T-helper 17 cell (primary cell): ENCODE measurements around the gene STXBP5. TPM values are rescaled to one million over a fixed set of nuclear protein-coding genes. Genes with fewer than 3 reads are reported as not detected.

Experiments used
- ATAC-seq: fragments of 150-1000 bp; cut with Tn5 transposase; 2 replicates; pipeline ENCODE4 v1.10.0; 2021; ENCODE audit warnings: mild to moderate bottlenecking, moderate library complexity
- DNase-seq, 3 donors: peaks; one replicate each; pipeline versions ENCODE4 v3.0.0 to v3.0.0-alpha.2; 2020 to 2021
- H3K9me3 ChIP-seq: one replicate; pipeline ENCODE4 v1.7.0; 2013; ENCODE audit warnings: low read length, mild to moderate bottlenecking; ENCODE audit not compliant: control insufficient read depth, poor library complexity, severe bottlenecking
- H3K27ac Mint-ChIP-seq: one replicate; pipeline ENCODE4 v1.8.0; 2022; ENCODE audit warnings: mild to moderate bottlenecking, moderate library complexity, mixed read lengths
- H3K27me3 Mint-ChIP-seq: one replicate; pipeline ENCODE4 v1.8.0; 2022; ENCODE audit warnings: mixed read lengths
- H3K36me3 Mint-ChIP-seq: one replicate; pipeline ENCODE4 v1.8.0; 2022; ENCODE audit warnings: low read depth, mixed read lengths
- H3K4me1 Mint-ChIP-seq: one replicate; pipeline ENCODE4 v1.8.0; 2022; ENCODE audit warnings: mild to moderate bottlenecking, mixed read lengths
- H3K4me3 Mint-ChIP-seq: one replicate; pipeline ENCODE4 v1.8.0; 2022; ENCODE audit warnings: mild to moderate bottlenecking, moderate library complexity, mixed read lengths
- total RNA-seq, 4 donors: library from RNA in 2 of 4; stranded (reverse) in 2 of 4; gene quantifications; one replicate each; pipeline ENCODE4 v1.2.3 and lab custom pipeline; 2022 to 2026

Gene STXBP5
- total RNA-seq, 2 donors from 2014 or later = 20.8 to 22.1 TPM

DNA sequence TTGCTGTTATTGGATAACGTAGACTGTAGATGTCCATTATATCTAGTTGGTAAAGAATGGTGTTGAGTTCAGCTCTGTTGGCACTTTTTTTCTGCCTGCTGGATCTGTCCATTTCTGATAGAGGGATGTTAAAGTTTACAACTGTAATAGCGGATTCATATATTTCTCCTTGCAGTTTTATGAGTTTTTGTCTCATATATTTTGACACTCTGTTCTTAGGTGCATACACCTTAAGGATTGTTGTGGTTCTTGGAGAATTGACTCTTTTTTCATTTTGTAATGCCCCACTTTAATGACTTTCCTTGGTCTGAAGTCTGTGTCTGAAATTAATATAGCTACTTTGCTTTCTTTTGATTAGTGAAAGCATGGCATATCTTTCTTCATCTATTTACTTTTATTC is 16.1 kb downstream of the STXBP5 start:
- Mint-ChIP-seq H3K27ac (peak overlapping the region; percentile 53), H3K27me3 (no peaks in the 10 kb centered on the region), H3K4me3 (no peak overlapping the region), H3K36me3 (peaks cover 4% of the 10 kb centered on the region), H3K4me1 (peaks cover 30% of the 10 kb centered on the region)
- DNase-seq (no peak), ATAC-seq (no peak)
- H3K9me3 ChIP-seq = no peaks in the 10 kb centered on the region

DNA sequence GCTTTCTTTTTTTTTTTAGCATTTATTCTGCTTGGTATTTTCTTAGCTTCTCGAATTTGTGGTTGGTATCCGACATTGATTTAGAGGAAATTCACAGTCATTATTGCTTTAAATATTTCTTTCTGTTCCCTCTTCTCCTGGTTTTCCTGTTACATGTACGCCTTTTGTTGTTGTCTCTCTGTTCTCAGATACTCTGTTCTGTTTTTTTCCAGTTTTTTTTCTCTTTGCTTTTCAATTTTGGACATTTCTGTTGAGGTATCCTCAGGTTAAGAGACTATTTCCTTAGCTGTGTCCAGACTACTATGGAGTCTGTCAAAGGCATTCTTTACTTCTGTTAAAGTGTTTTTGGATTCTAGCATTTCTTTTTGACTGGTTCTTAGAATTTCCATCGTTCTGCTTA is 17.5 kb downstream of the STXBP5 start:
- Mint-ChIP-seq H3K27ac (no peak overlapping the region), H3K27me3 (no peaks in the 10 kb centered on the region), H3K4me3 (no peak overlapping the region), H3K4me1 (peaks cover 32% of the 10 kb centered on the region), H3K36me3 (peaks cover 4% of the 10 kb centered on the region)
- no peak for ATAC-seq
- no peaks in the 10 kb centered on the region for H3K9me3 ChIP-seq
- DNase-seq = no peak

DNA sequence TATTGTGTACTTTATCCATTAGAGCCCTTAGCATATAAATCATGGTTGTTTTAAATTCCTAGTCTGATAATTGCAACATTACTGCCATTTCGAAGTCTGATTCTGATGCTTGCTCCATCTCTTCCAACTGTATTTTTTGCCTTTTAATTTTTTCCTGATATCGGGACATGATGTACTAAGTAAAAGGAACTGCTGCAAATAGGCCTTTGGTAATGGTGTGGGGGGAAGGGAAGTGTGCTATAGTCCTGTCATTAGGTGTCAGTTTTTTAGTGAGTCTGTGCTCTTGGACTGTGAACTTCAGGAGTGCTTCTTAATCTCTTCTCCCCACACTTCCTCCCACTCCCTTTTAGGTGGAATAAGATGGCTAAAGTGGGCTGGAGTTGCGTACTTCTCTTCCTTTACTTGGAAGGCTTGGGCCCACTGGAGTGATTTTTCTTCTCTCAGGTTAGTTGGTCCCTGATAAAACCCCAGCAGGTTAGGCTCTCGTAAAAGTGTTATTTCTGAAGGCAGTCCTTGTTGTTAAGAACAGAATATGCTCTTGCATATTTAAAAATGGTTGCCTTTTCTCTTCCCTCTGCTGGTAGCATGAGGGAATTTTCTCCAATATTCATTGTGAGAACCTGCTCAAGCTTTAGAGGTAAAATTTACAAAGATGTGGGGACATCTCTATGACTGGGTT is 18.1 kb downstream of the STXBP5 start:
- H3K36me3 Mint-ChIP-seq = peaks cover 4% of the 10 kb centered on the region
- ATAC-seq (peak; percentile 41), DNase-seq (no peak)
- H3K4me1 Mint-ChIP-seq = peaks cover 34% of the 10 kb centered on the region
- no peak overlapping the region for H3K27ac Mint-ChIP-seq
- no peaks in the 10 kb centered on the region for H3K27me3 Mint-ChIP-seq
- no peak overlapping the region for H3K4me3 Mint-ChIP-seq
- no peaks in the 10 kb centered on the region for H3K9me3 ChIP-seq

DNA sequence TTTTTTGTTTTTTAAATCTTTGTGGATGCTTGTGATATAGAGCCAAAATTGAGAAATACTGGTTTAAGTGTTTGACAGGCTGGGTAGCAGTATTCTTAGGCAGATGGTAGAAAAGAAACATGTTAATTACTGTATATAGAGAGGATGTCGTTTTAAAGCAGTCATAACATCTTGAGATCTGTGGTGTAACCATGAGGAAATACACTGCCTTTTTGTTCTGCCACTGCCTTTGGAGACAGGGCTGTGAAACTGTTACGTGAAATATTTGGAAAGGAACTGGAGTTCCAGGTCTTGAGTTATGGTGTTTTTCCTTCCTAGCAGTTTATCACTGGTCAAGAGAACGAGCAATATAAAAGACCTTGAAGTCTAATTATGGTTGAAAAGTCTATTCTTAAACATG is 19.5 kb downstream of the STXBP5 start:
- Mint-ChIP-seq H3K27ac (no peak overlapping the region), H3K4me3 (no peak overlapping the region), H3K4me1 (peaks cover 44% of the 10 kb centered on the region), H3K27me3 (no peaks in the 10 kb centered on the region), H3K36me3 (peaks cover 4% of the 10 kb centered on the region)
- DNase-seq (no peak), ATAC-seq (no peak)
- no peaks in the 10 kb centered on the region for H3K9me3 ChIP-seq

DNA sequence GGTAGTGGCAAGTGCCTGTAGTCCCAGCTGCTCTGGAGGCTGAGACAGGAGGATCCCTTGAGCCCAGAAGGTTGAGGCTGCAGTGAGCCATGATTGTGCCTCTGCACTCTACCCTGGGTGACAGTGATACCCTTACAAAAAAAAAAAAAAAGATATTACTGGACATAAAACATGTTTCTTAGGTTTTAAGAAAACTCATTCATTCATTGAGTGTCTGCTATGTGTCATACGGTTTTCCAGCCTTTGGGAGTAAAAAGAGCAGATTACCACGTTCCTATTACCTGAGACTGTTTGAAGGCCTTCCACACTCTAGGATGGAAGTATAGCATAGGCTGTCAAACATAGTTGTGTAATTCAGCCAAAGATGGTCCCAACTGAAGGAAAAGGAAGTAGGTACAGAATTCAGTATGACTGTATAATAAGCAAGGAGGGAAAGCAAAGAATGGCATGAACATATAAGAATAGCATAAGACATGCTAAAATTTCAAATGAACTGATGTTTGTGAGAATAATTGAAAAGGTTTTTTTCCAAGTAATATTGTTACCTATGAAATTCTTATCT is 22.0 kb downstream of the STXBP5 start:
- no peaks in the 10 kb centered on the region for H3K27me3 Mint-ChIP-seq
- DNase-seq (no peak), ATAC-seq (no peak)
- peaks cover 37% of the 10 kb centered on the region for H3K4me1 Mint-ChIP-seq
- no peaks in the 10 kb centered on the region for H3K9me3 ChIP-seq
- H3K27ac Mint-ChIP-seq = no peak overlapping the region
- H3K4me3 Mint-ChIP-seq = no peak overlapping the region
- H3K36me3 Mint-ChIP-seq = peaks cover 4% of the 10 kb centered on the region

DNA sequence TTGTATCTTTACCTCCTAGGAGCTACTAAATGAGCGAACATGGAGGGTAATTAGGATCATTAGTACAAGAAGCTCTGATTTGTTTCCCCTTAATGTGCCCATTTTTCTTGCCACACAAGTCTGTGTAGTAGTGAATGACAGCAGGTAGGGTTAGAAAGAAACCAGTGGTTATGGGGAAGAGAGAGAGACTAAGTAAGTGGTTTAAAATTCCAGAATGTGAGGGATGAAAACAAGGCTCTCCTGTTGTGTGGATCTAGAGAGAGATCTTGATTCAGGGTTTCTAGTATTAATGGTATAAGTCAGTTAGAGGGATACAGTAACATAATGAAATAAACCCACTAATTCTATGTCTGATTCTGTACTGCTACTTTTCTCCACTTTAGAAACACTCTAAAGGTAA is 22.7 kb downstream of the STXBP5 start:
- Mint-ChIP-seq H3K27me3 (no peaks in the 10 kb centered on the region), H3K27ac (no peak overlapping the region), H3K4me3 (no peak overlapping the region), H3K4me1 (peaks cover 34% of the 10 kb centered on the region), H3K36me3 (peaks cover 4% of the 10 kb centered on the region)
- no peaks in the 10 kb centered on the region for H3K9me3 ChIP-seq
- DNase-seq (no peak), ATAC-seq (no peak)

DNA sequence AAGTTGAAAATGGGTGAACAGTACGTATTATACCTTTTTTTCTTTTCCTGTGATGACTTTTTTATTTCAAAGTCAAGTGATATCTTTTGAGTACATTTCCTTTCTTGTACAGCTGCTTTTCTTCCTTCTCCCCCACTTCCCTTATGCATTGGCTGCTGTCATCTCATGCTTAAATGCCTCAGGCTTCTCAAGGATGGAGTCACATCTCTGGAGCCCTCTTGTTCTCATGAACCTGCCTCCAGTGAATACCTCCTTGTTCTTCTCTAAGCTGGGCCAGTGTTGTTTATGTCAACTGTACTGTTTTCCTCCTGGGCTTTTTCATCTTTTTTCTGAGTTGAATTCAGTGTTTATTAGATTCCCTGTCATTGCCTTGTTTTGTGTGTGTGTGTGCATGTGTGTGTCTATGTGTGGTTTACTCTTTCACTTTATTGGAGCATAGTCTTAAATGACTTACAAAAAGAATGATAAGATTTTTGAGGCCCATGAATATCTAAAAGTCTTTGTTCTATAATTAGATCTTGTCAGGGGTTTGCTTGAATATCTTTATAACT is 23.6 kb downstream of the STXBP5 start:
- DNase-seq (no peak), ATAC-seq (no peak)
- Mint-ChIP-seq H3K27me3 (no peaks in the 10 kb centered on the region), H3K4me1 (peaks cover 29% of the 10 kb centered on the region), H3K4me3 (no peak overlapping the region), H3K36me3 (peaks cover 4% of the 10 kb centered on the region), H3K27ac (peak overlapping the region; percentile 29)
- no peaks in the 10 kb centered on the region for H3K9me3 ChIP-seq

DNA sequence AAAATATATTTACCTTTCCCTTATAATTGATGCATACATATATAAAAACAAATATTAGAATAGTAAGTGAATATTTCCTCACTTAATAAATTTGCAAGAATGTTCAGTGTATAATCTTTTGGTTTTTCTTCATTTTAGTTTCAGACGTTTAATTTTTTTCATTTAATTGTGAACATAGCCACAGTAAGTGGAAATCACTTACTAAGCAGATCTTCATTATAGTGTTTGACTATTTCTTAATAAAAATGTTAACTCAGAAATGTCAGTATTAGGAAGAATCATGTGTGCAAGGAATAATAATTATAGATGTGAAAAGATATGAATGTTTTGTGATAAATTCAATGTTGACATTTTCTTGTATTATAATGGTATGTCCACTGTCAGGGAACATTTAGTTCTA is 27.4 kb downstream of the STXBP5 start:
- Mint-ChIP-seq H3K36me3 (peaks cover 2% of the 10 kb centered on the region), H3K27me3 (no peaks in the 10 kb centered on the region), H3K4me1 (peaks cover 25% of the 10 kb centered on the region), H3K4me3 (no peak overlapping the region), H3K27ac (no peak overlapping the region)
- H3K9me3 ChIP-seq = no peaks in the 10 kb centered on the region
- ATAC-seq (no peak), DNase-seq (no peak)

DNA sequence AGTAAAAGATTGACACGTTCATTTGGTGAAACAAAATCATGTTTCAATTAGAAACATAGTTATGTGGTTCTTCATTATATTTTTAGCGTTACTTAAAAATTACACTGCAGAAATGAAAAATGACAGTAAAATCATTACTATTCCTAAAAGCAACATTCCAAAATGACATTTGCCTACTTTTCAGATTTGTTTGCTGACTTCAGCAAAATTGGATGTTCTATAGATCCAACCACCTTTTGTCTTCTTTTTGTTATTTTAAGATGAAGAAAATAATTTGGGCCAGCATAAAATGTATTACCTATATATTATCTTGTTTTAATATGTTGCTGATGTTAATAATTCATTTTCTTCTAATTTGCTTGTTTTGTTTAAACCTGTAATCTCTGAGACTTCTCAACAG is 30.5 kb downstream of the STXBP5 start:
- Mint-ChIP-seq H3K27me3 (no peaks in the 10 kb centered on the region), H3K36me3 (peaks cover 2% of the 10 kb centered on the region), H3K27ac (no peak overlapping the region), H3K4me1 (peaks cover 11% of the 10 kb centered on the region), H3K4me3 (no peak overlapping the region)
- H3K9me3 ChIP-seq = no peaks in the 10 kb centered on the region
- ATAC-seq = no peak
- no peak for DNase-seq

DNA sequence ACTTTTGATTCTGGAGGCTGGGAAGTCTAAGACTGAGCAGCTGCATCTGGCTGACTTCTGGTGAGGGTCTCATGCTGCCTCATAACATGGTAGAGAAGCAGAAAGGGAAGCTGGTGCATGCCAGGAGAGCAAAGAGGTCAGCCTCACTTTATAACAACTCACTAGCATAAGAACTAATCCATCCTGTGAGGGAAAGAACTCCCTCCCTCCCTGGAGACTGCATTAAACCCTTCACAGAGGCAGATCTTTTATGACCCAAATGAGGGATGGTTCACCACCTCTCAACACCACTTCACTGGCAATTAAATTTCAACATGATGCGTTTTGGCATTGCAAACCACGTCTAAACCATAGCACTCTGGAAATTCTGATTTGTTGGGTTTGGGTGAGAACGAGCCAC is 33.9 kb downstream of the STXBP5 start:
- Mint-ChIP-seq H3K36me3 (peaks cover 2% of the 10 kb centered on the region), H3K4me1 (peaks cover 5% of the 10 kb centered on the region), H3K27me3 (no peaks in the 10 kb centered on the region)

DNA sequence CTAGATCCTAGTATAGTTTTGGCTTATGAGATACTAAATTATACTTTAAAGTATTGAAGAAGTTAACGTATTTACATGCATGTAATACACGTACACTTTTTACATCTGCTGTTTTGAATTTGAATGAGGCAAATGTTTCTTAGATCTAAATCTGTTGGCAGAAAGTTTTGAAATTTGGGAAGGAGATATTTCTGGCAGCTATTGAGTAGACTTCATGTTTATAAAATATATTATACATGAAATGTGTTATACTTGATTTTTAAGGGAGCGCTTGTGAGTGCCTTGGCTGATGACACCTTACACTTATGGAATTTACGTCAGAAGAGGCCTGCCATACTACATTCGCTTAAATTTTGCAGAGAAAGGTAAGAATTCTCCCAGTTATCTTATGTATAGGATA is 34.7 kb downstream of the STXBP5 start:
- peaks cover 3% of the 10 kb centered on the region for H3K4me1 Mint-ChIP-seq
- no peak for ATAC-seq
- H3K36me3 Mint-ChIP-seq = peaks cover 2% of the 10 kb centered on the region
- H3K27ac Mint-ChIP-seq = no peak overlapping the region
- H3K27me3 Mint-ChIP-seq = no peaks in the 10 kb centered on the region
- no peak overlapping the region for H3K4me3 Mint-ChIP-seq
- DNase-seq = no peak
- H3K9me3 ChIP-seq = no peaks in the 10 kb centered on the region

More for the DNA sequence above, 33.9 kb downstream of the STXBP5 start:
- Mint-ChIP-seq H3K4me3 (no peak overlapping the region), H3K27ac (no peak overlapping the region)
- ATAC-seq = no peak
- DNase-seq = no peak
- H3K9me3 ChIP-seq = no peaks in the 10 kb centered on the region

DNA sequence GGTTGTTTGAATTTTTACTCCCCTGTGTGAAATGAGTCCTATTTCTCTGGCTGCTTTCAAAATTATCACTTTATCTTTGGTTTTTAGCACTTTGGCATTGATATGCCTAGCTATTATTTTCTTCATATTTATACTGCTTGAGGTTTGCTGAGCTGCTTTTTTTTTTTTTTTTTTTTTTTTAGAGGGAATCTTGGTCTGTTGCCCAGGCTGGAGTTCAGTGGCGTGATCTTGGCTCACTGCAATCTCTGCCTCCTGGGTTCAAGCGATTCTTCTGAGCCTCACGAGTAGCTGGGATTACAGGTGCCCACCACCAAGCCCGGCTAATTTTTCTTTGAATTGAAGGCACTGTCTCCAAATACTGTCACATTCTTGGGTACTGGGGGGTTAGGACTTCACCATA is 40.6 kb downstream of the STXBP5 start:
- no peaks in the 10 kb centered on the region for H3K27me3 Mint-ChIP-seq
- peaks cover 3% of the 10 kb centered on the region for H3K4me1 Mint-ChIP-seq
- H3K9me3 ChIP-seq = no peaks in the 10 kb centered on the region
- H3K4me3 Mint-ChIP-seq = no peak overlapping the region
- DNase-seq (no peak), ATAC-seq (no peak)
- peaks cover 2% of the 10 kb centered on the region for H3K36me3 Mint-ChIP-seq
- no peak overlapping the region for H3K27ac Mint-ChIP-seq

DNA sequence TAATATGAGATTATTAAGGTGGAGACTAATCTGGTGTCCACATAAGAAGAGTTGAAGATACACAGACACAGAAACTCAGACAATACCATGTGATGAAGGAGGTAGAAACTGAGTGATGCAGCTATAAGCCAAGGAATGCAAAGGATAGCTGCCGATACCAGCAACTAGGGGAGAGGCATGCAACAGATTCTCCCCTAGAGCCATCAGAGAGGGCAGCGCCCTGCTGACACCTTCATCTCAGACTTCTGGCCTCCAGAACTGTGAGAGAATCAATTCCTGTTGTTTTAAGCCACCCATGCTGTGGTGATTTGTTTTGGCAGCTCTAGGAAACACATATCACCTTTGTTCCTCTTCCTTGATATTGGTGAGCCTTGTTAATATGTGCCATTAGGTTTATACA is 41.5 kb downstream of the STXBP5 start:
- Mint-ChIP-seq H3K36me3 (no peaks in the 10 kb centered on the region), H3K4me3 (no peak overlapping the region), H3K4me1 (peaks cover under 1% of the 10 kb centered on the region), H3K27ac (no peak overlapping the region), H3K27me3 (no peaks in the 10 kb centered on the region)
- no peaks in the 10 kb centered on the region for H3K9me3 ChIP-seq
- DNase-seq (no peak), ATAC-seq (no peak)
